Right renal cortex interstitium (tissue), 3 donors: ENCODE measurements around the gene DSN1. TPM values are rescaled to one million over a fixed set of nuclear protein-coding genes. Genes with fewer than 3 reads are reported as not detected.
"Not testable (repeated sequence)": the region's sequence is repeated elsewhere in the genome, so short reads cannot be mapped to it uniquely, and the experiment has no call there.

Experiments used
- DNase-seq, 3 donors: peaks; one replicate each; pipeline ENCODE4 v3.0.0-alpha.2; 2013; ENCODE audit warnings: low read depth in 3 of 3, low spot score in 2 of 3
- polyA plus RNA-seq, 3 donors: library from polyadenylated mRNA; unstranded; fragments of 120-200 nt; gene quantifications; one replicate each; pipeline ENCODE4 v1.2.1, GENCODE V29; 2013; ENCODE audit not compliant: insufficient read length in 3 of 3

DSN1 gene, protein sequence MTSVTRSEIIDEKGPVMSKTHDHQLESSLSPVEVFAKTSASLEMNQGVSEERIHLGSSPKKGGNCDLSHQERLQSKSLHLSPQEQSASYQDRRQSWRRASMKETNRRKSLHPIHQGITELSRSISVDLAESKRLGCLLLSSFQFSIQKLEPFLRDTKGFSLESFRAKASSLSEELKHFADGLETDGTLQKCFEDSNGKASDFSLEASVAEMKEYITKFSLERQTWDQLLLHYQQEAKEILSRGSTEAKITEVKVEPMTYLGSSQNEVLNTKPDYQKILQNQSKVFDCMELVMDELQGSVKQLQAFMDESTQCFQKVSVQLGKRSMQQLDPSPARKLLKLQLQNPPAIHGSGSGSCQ
- 10 to 100 TPM; 18.0 to 19.1 (median 18.5) TPM for polyA plus RNA-seq

DNA sequence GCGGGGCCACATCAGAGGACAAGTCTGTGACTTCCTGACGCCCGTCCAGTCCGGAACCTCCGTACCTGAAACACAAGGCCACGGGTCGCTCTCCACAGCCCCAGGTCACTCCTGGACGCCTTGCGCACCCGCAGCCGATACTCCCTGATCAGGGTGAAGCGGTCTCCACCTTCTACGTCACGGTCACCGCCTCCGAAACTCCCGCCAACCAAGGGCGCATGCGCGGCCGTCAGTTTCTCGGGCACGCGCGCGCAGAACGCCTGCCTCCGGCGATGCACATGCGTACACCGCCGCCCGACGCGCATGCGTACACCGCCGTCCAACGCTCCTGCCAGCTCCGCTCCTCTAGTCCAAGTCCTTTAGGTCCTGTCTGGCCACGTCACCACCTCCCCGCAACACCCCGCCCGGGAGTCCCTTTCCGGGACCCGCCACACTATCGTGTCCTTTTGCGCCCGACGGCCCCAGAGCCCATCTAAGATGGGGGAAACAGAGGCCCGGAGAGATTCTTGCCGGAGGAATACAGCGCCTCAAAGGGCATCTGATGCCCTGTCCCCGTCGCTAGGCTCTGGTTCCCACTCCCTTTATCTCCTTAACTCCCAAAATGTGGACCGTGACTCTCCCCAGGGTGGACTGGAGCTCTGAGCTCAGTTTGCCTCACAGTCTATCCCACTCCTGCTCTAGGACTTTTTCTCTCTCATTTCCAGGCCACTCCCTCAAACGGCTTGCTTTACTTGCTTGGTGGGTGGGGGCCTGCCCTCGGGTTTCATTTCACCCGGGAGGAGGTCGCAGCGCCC is at the start of gene DSN1:
Gene DSN1, minus strand, starts transcription at position 167 of the 794 bp plus-strand sequence. CDS start 2,305 bp downstream, outside the sequence.
- peak; percentile 90 to 94 (median 93) for DNase-seq

DNA sequence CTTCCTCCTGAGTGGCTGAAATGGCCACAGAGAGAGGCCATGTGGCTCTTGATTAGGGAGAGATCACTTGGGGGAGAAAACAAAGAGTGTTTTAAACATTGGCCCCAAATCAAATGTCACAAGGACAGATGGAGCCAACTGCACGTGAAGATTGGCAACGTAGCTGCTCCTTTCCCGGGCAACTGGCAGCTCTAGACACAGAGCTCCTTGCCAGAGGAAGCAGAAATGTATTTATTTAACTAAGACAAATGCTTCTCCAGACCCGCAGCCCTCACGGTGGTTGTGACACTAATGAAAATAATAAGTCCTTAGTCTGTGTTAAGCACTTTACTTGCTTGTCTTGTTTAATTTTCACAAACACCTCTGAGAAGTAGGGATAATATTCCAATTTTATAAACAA is 49.6 kb upstream of the DSN1 start:
- DNase-seq, result no peak

DNA sequence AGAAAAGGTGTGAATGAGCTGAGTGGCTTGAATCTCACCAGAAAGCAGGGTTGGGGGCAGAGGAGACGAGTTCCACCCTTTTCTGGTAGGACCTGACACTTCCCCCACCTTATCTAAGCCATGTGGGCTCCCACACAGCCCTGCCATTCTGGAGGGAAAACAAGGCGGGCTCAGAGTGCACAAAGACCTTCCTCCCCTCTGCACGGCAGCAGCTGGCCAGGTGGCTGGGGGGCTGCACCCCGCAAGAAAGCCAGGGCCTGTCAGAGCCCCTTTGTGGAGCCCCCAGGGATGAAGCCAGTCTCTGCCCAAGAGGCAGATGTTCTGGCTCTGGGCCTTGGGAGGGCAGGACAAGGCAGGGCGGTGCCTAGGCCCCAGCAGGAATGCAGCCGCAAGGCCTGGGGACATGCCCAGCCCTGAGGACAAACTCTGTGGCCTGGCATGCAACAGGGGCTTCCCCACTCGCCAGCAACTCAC is 48.4 kb upstream of the DSN1 start:
- no peak for DNase-seq

DNA sequence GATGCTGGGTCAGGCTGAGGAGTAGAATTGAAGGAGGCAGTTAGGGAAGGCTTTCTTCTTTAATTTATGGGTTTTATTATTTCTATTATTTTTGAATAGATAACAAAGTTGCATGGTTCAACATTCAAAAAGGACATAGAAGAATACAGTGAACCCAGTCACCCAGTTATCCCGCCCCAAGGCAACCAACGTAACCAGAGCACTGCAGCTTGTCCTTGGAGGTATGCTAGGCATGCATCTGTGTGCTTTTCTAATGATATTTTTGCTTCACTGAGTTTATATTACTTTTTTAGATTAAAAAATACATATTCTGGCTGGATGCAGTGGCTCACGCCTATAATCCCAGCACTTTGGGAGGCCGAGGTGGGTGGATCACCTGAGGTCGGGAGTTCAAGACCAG is 47.4 kb upstream of the DSN1 start:
- no peak for DNase-seq

DNA sequence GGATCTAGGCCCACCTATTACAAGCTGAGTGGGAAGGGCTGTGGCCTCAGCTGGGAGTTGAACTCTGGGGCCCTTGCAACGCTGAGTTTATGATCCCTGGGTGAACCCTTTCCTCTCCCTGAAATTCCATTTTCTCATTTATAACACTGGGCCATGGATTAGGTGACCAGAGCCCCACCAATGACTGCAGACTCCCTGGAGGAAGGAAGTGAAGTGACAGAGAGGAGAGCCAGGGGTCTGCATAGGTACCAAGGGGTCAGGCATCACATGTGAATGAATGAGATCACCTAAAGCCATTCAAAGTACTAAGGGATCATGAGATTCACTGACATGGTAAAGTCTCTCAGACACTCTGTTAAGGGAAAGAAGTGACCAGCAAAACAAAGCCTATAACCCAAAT is 46.5 kb upstream of the DSN1 start:
- DNase-seq, result no peak

DNA sequence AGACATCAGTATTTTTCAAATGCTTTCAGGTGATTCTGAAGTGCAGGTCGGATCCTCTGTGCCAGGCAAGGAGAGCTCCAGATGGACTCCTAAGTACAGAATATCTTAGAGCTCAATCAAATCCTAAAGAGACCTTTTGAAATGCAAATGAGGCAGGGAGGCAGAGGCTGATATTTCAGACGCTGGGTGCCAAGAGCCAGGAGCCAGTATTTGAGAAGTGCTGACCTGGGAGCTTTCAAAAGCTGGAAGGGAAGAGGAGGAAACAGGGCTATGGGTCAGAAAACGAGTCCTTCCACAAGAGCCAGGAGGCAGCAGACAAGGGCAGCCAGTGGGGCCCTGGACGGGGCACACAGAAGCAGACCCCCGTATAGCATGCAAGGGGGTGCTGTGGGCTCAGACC is 46.1 kb upstream of the DSN1 start:
- no peak for DNase-seq

DNA sequence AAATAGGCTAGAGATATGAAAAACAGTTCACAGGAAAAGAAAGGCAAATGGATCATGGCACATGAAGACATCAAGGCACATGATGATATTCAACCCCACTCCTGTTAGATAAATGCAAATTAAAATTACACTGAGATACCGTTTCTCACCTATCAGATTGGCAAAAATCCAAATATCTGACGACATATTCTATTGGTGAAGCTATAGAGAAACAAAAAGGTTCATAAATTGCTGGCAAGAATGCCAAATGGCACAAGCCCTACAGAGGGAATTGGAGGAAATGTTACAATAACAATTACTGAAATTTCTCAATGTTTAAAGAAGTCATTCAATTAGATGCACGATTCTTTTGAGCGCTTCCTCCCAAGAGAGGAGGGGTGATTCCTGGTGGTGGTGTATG is 45.3 kb upstream of the DSN1 start:
- no peak for DNase-seq

DNA sequence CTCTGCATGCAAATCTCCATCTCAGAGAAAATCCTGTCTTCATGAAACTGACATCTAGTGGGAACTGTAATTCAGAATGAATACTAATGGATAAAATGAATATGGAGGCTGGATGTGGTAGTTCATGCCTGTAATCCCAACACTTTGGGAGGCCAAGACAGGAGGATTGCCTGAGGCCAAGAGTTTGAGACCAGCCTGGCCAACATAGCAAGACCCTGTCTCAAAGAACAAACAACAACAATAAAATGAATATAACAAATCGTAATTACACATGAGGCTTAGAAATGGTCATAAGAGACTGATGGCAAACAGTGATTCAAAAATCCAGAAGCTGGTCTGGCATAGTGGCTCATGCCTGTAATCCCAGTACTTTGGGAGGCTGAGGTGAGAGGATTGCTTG is 44.6 kb upstream of the DSN1 start:
- no peak for DNase-seq

DNA sequence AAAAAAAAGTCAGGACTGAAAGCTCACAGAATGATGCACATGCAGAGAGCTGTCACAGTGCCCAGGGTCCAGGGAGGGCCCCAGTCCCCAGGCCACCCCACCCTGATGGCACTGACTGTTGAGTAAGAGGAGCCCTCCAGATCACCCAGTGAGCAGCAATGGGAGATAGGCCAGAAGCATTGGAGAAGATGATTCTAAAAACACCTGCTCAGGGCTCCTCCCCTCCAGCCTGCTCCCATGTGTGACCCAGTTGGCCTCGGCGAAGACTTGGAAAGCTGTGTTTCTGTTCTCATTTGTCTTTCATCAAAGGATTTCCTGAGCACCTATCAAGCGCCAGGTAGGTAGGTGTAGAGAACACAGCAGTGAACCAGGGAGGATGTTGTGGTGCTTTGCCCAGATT is 43.9 kb upstream of the DSN1 start:
- no peak for DNase-seq

DNA sequence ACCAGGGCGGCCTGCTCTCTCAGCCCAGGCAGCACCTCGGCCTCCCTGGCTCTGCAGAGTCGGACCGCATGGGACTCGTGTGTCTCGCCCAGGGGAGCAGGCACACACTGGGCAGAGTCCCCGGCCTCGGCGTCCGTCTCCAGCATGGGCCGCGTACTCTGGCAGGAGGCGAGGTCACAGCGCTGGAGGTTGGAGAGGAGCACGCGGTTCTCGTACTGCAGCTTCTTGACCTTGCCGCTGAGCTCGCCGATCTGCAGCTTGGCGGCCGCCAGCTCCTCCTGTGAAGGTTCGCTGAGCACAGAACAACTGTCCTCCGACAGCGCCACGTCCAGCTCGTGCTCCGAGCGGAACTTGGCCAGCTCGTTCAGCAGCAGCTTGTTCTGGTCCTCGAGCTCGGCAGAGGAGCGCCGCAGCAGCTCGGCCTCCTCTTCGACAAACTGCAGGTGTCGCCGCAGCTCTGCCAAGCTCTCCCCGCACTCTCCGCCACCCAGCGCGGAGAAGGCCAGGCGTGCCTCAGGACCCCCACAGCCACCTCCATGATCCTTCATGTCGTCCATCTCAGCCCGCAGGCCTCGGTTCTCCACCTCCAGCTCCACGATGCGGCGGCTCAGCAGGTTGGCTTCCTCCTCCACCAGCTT is 42.0 kb upstream of the DSN1 start:
- DNase-seq, result no peak

DNA sequence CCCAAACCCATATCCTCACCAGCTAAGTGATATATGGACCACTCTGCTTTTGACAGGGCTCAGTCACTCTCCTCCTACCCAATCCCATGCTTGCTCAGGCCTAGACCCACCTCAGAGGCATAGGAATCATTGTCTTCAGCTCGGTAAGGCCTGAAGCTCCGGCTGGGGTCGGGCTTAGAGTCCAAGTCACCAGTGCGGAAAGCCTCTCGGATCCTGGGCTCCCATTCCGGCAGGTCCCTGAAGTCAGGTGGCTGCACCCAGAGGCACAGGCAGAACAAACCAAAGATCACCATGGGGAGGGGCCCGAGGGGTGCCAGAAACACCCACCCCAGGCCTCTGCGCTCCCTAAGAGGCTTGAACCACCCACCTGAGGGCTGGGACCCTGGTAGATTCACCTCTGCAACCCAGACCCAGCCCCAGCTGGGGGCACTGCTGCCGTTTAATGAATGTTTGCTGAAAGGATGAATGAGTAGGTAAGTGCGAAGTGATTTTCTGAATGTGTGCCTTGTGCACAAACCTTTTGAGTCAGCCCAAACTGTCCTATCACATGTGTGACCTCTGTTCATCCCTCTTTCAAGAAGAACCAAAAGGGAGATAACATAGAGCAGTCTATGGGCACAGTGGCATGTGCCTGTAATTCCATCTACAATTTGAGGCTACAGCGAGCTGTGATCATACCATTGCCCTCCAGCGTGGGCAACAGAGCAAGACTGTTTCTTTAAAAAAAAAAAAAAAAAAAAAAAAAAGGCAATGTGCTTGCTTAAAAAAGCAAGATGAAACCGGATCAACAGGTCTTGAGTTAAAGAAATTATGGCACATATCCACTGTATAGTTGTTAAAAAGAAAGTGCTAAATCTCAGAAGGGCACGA is 39.3 kb upstream of the DSN1 start:
- no peak for DNase-seq

DNA sequence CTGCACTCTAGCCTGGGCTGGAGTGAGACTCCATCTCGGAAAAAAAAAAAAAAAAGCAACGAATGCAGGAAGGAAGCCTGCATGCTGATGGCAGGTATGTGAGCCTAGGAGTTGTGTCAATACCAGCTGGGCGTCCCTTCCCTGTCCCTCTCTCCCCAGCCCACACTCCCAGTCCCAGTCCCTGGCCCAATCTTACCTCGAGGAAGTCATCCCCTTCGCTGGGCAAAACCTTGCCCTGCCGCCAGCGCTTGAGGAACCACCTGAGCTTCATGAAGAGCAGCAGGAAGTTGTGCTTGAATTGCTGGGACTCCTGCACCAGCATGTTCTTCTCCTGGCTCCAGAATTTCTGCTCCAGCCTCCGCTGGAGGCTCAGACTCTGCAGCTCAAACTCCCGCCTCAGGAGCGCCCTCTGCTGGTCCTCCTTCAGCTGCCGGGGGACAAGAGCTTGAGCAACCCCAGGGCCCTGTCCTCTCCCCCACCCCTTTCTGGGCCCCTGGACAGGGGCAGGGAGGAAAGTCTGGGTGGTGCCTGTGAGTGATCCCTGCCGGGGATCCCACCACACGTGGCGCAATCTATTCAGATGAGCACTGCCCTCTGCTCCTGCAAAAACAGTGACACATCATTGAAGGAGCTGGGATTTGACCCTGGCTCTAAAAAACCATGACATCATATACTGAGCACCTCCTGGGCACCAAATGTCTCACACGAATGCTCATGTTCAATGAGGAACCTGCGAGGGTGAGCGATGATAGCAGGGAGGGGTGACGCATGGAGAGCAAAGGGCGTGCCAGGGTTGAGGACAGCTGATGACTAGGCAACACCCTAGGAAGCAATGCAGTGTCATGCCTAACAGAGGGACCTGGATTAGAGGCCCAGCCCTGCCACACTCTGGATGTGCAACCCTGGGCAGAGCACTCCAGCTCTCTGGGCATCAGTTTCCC is 35.0 kb upstream of the DSN1 start:
- no peak for DNase-seq

DNA sequence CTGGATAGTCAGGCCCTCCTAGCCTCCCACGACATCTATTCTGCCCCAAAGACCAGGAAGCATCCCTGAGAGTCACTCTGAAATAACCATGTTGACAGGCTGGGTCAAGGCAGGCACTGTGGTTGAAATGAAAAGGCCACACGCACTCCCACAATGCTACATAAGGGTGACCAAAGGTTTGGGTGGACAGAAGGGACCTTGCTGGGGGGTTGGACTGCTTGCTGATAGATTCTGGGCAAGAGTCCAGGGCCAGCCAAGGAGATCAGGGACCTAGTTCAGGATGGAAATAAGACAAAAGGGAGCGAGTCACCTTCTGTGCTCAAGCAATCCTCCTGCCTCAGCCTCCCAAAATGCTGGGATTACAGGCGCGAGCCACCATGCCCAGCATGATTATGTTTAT is 32.5 kb upstream of the DSN1 start:
- no peak for DNase-seq

DNA sequence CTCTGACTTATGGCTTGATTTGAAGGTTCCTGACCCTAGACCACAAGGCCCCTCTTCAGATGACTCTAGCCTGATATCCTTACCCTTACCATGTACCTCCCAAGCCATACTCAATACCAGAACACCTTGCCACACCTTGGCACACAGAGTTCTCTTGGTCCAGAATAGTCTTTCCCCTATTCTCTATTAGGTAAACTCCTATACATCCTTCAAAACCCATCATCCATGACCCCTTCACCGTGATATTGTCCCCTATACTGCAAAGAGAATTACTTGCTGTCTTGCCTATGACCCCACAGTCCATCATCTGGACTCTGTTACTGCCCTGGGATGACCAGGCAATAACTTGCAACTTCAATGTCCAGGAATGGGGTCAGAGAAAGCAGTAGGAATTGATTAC is 31.8 kb upstream of the DSN1 start:
- no peak for DNase-seq

DNA sequence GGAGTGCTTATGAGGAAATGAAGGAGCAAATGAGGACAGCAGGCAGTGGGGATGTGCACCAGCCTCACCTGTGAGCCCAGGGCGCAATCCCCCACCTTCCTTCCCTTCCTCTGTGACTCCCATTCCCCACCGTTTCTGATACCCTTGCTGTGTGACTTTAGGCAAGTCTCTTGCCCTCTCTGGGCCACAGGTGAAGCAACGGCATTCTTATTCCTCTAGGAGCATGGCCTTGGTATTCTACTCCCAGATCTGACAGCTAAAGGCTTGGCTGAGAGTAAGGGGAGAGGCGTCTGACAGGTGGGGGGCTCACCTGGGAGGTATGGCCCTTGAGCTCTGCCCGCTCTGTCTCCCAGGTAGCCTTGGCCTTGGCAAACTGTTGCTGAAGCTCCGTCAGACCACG is 30.9 kb upstream of the DSN1 start:
- DNase-seq, result no peak

DNA sequence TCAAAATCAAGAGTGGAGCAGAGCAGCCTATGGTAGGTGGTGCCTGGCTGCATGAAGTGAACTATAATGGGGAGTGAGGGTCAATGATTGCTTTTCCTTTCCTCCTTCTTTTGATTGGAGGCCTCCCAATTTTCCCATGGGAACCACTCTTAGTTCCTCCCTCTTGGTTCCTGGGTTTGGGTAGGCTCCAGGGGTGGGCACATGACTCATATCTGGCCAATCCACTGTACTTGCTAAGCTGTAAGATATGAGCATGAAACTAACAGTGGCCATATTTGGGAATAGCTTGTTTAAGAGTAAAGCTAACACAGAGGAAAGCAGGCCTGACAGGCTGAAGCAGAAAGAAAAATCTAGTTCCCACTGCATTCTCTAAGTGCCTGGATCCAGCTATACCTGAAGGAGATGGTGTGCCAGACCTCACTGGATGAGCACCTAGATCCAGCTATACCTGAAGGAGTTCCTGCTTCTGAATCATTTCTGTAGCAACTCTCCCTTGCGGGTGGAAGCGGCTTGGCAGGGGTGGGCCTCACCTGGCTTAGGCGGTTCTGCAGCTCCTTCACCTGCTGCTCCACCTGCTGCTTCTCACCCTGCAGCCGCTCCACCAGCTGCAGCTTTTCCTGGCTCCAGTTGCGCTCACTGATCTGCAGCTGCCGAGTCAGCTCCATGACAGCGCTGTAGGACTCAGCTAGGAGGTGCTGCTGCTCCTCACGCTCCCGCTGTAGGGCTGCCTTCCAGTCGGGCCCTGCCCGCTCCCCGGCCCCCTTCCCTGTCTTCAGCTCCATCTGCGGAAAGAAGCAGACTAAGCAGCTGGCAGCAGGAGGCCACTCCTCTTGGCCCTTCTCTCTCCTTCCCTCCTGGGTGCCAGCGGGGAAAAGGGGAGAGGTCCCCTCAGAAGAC is 29.0 kb upstream of the DSN1 start:
- no peak for DNase-seq

DNA sequence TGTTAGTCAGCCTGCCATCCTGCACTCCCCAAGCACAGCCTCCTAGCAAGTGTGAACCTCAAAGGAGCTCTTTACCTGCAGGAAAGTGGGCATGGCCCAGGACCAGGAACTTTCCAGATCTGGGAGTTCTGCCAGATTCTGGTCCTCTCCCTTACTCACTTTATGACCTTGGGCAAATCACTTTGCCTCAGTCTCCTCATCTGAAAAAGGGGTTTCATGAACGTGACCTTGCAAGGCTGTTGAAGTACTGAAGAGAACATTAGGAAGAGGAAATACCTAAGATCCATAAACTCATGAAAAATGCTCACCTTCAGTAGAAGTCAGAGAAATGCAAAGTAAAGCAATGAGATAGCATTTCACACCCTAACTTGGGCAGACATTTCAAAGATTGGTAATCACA is 26.8 kb upstream of the DSN1 start:
- DNase-seq, result no peak

DNA sequence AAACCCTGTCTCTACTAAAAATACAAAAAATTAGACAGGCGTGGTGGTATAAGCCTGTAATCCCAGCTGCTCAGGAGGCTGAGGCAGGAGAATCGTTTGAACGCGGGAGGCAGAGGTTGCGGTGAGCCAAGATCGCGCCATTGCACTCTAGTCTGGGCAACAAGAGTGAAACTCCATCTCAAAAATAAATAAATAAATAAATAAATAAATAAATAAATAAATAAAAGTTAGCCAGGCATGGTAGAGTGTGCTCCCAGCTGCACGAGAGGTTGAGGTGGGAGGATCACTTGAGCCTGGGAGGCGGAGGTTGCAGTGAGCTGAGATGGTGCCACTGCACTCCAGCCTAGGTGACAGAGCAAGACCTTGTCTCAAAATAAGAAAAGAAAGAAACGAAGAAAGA is 25.8 kb upstream of the DSN1 start:
- not testable (repeated sequence) for DNase-seq
